ENCODE data around the gene PPM1L. TPM values are rescaled to one million over a fixed set of nuclear protein-coding genes. Genes with fewer than 3 reads are reported as not detected.

The PPM1L gene
- total and polyA plus RNA-seq, 2 of the 13 experiments (the other 11 are each of a cell fraction or from before 2014, with no cell fraction given) = 0.22 to 1.4 TPM

- TF ChIP-seq SP2 (CRISPR knock-in tag; IDR thresholded peaks at IDR 0.05) (no peak), MEF2D (CRISPR knock-in tag; IDR thresholded peaks at IDR 0.05) (no peak), ZNF747 (CRISPR knock-in tag; IDR thresholded peaks at IDR 0.05; ENCODE audit: borderline replicate concordance) (no peak), GZF1 (CRISPR knock-in tag; IDR thresholded peaks at IDR 0.05) (no peak), ZNF430 (CRISPR knock-in tag; IDR thresholded peaks at IDR 0.05) (no peak), AHR (CRISPR knock-in tag; IDR thresholded peaks at IDR 0.05) (no peak), ZNF513 (CRISPR knock-in tag; conservative IDR thresholded peaks at IDR 0.05) (no peak), ZNF207 (IDR thresholded peaks at IDR 0.05; ENCODE audit: borderline replicate concordance) (no peak), ZNF256 (CRISPR knock-in tag; conservative IDR thresholded peaks at IDR 0.05) (no peak), ZNF136 (CRISPR knock-in tag; IDR thresholded peaks at IDR 0.05; ENCODE audit: low read depth) (no peak), YEATS4 (CRISPR knock-in tag; IDR thresholded peaks at IDR 0.05; ENCODE audit: borderline replicate concordance) (no peak), GTF2F1 (IDR thresholded peaks at IDR 0.05; ENCODE audit: low read length) (no peak), ZFX (CRISPR knock-in tag; IDR thresholded peaks at IDR 0.05; ENCODE audit: low read depth) (peak; percentile 87), ZNF549 (CRISPR knock-in tag; IDR thresholded peaks at IDR 0.05) (no peak), ZKSCAN8 (CRISPR knock-in tag; IDR thresholded peaks at IDR 0.05; ENCODE audit: borderline replicate concordance) (no peak), ZNF790 (CRISPR knock-in tag; IDR thresholded peaks at IDR 0.05; ENCODE audit: borderline replicate concordance) (0 out of 2 replicates have a peak, but pooled peaks have one; percentile 48), ZNF367 (CRISPR knock-in tag; IDR thresholded peaks at IDR 0.05; ENCODE audit: borderline replicate concordance) (no peak), ETV6 (CRISPR knock-in tag; conservative IDR thresholded peaks at IDR 0.05) (no peak), DBP (CRISPR knock-in tag; IDR thresholded peaks at IDR 0.05; ENCODE audit: not compliant biosample characterization) (no peak), SIN3B (IDR thresholded peaks at IDR 0.05; ENCODE audit: low read length) (no peak), THAP11 (CRISPR knock-in tag; IDR thresholded peaks at IDR 0.05) (peak; percentile 32; the same call in 1 of the 2 replicates), MED1 (CRISPR knock-in tag; IDR thresholded peaks at IDR 0.05) (no peak; the same call in 1 of the 2 replicates)
- TF ChIP-seq, protein P1, sequence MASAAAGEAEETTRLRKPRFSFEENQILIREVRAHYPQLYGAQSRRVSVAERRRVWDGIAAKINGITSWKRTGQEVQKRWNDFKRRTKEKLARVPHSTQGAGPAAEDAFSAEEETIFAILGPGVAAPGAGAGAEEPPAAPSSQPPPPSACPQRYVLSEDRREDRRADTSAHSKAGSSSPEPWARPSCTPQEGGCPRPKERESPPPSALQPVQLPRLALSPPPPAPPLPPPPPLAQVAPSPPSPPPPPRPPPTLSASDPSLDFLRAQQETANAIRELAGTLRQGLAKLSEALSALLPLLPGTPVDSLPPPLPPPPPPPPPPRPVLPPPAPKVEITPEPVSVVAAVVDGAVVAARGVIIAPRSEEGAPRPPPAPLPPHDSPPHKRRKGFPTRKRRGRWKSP (CRISPR knock-in tag; IDR thresholded peaks at IDR 0.05) = 0 out of 2 replicates have a peak, but pooled peaks have one; percentile 4
- TF ChIP-seq, protein P2, sequence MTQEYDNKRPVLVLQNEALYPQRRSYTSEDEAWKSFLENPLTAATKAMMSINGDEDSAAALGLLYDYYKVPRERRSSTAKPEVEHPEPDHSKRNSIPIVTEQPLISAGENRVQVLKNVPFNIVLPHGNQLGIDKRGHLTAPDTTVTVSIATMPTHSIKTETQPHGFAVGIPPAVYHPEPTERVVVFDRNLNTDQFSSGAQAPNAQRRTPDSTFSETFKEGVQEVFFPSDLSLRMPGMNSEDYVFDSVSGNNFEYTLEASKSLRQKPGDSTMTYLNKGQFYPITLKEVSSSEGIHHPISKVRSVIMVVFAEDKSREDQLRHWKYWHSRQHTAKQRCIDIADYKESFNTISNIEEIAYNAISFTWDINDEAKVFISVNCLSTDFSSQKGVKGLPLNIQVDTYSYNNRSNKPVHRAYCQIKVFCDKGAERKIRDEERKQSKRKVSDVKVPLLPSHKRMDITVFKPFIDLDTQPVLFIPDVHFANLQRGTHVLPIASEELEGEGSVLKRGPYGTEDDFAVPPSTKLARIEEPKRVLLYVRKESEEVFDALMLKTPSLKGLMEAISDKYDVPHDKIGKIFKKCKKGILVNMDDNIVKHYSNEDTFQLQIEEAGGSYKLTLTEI (CRISPR knock-in tag; conservative IDR thresholded peaks at IDR 0.05) = no peak
- TF ChIP-seq, protein P3, sequence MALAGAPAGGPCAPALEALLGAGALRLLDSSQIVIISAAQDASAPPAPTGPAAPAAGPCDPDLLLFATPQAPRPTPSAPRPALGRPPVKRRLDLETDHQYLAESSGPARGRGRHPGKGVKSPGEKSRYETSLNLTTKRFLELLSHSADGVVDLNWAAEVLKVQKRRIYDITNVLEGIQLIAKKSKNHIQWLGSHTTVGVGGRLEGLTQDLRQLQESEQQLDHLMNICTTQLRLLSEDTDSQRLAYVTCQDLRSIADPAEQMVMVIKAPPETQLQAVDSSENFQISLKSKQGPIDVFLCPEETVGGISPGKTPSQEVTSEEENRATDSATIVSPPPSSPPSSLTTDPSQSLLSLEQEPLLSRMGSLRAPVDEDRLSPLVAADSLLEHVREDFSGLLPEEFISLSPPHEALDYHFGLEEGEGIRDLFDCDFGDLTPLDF (CRISPR knock-in tag; IDR thresholded peaks at IDR 0.05) = no peak
These were observed 930 bp upstream of the PPM1L start (continued) for GRCh38 chr3:160754855-160755747.

All from HepG2 (cell line).